ENCODE data around the gene IYD. TPM values are rescaled to one million over a fixed set of nuclear protein-coding genes. Genes with fewer than 3 reads are reported as not detected.

Gene IYD
- total RNA-seq, 1 experiment from 2014 or later = 32.6 TPM

- peak; percentile 72 to 83 for TF ChIP-seq CTCF (IDR thresholded peaks at IDR 0.05; ENCODE audit: insufficient read depth in 1 of 2, low read depth in 1 of 2, low read length in 1 of 2, severe bottlenecking in 1 of 2, unreplicated experiment in 1 of 2)
- intact Hi-C loops (cut with micrococcal nuclease; ENCODE audit: unreplicated experiment) = loop anchor here (1.0 to 10.0 kb wide), 3 partner anchors 60 to 400 kb away; no protein-coding TSS in a partner anchor
- Mint-ChIP-seq H3K27ac (ENCODE audit: unreplicated experiment) (no peak overlapping the region), H3K9me3 (ENCODE audit: unreplicated experiment) (no peaks in the 10 kb centered on the region), H3K4me1 (ENCODE audit: low read depth, unreplicated experiment) (no peaks in the 10 kb centered on the region), H3K4me3 (ENCODE audit: unreplicated experiment) (no peak overlapping the region), H3K36me3 (ENCODE audit: insufficient read depth, unreplicated experiment) (no peaks in the 10 kb centered on the region), H3K27me3 (ENCODE audit: insufficient read depth, unreplicated experiment) (no peaks in the 10 kb centered on the region)
- H3K27me3 ChIP-seq (replicated peaks; ENCODE audit: control insufficient read depth, insufficient read depth, low read length) = no peaks in the 10 kb centered on the region
- ChIA-PET POLR2A (no interaction called here), CTCF (interaction anchor here (0.5 to 1.0 kb wide), 3 partner anchors 255 to 264 kb away, joined by 3 to 14 read pairs (median 3); no protein-coding TSS in a partner anchor)
- peak; percentile 54 to 67 for DNase-seq
- no peak overlapping the region for H3K4me3 ChIP-seq (ENCODE audit: low read depth, low read length)
- BruUV-seq (replicated peaks) = no TSS peak
- H3K9me3 ChIP-seq = no peaks in the 10 kb centered on the region
- H3K36me3 ChIP-seq (ENCODE audit: control insufficient read depth, insufficient read depth, low read length) = no peaks in the 10 kb centered on the region
- H3K4me1 ChIP-seq = no peaks in the 10 kb centered on the region
These were observed 33.7 kb upstream of the IYD start for GRCh38 chr6:150334790-150335783.

- no TSS peak for BruUV-seq (replicated peaks)
- no peak for TF ChIP-seq CTCF (IDR thresholded peaks at IDR 0.05; ENCODE audit: insufficient read depth in 1 of 2, low read depth in 1 of 2, low read length in 1 of 2, severe bottlenecking in 1 of 2, unreplicated experiment in 1 of 2)
- Mint-ChIP-seq H3K4me1 (ENCODE audit: low read depth, unreplicated experiment) (no peaks in the 10 kb centered on the region), H3K36me3 (ENCODE audit: insufficient read depth, unreplicated experiment) (no peaks in the 10 kb centered on the region), H3K9me3 (ENCODE audit: unreplicated experiment) (no peaks in the 10 kb centered on the region), H3K27ac (ENCODE audit: unreplicated experiment) (no peak overlapping the region), H3K4me3 (ENCODE audit: unreplicated experiment) (no peak overlapping the region), H3K27me3 (ENCODE audit: insufficient read depth, unreplicated experiment) (no peaks in the 10 kb centered on the region)
- H3K27me3 ChIP-seq (replicated peaks; ENCODE audit: control insufficient read depth, insufficient read depth, low read length) = no peaks in the 10 kb centered on the region
- ChIA-PET CTCF (interaction anchor here (1.0 kb wide), 1 partner anchor 59 kb away, joined by 3 read pairs; no protein-coding TSS in a partner anchor), POLR2A (no interaction called here)
- no peak overlapping the region for H3K4me3 ChIP-seq (ENCODE audit: low read depth, low read length)
- intact Hi-C loops (cut with micrococcal nuclease; ENCODE audit: unreplicated experiment) = loop anchor here (10.0 kb wide), 1 partner anchor 401 kb away; no protein-coding TSS in a partner anchor
- no peak for DNase-seq
- H3K9me3 ChIP-seq = no peaks in the 10 kb centered on the region
- no peaks in the 10 kb centered on the region for H3K36me3 ChIP-seq (ENCODE audit: control insufficient read depth, insufficient read depth, low read length)
- H3K4me1 ChIP-seq = no peaks in the 10 kb centered on the region
These were observed 32.5 kb upstream of the IYD start for GRCh38 chr6:150336299-150336698.

- ChIA-PET CTCF (interaction anchor here (1.0 kb wide), 1 partner anchor 58 kb away, joined by 3 read pairs; no protein-coding TSS in a partner anchor), POLR2A (no interaction called here)
- no peaks in the 10 kb centered on the region for H3K36me3 ChIP-seq (ENCODE audit: control insufficient read depth, insufficient read depth, low read length)
- H3K4me1 ChIP-seq = no peaks in the 10 kb centered on the region
- intact Hi-C loops (cut with micrococcal nuclease; ENCODE audit: unreplicated experiment) = loop anchor here (10.0 kb wide), 1 partner anchor 402 kb away; no protein-coding TSS in a partner anchor
- H3K4me1 Mint-ChIP-seq (ENCODE audit: low read depth, unreplicated experiment) = no peaks in the 10 kb centered on the region
- no peak for TF ChIP-seq CTCF (IDR thresholded peaks at IDR 0.05; ENCODE audit: insufficient read depth in 1 of 2, low read depth in 1 of 2, low read length in 1 of 2, severe bottlenecking in 1 of 2, unreplicated experiment in 1 of 2)
- H3K4me3 ChIP-seq (ENCODE audit: low read depth, low read length) = no peak overlapping the region
- H3K4me3 Mint-ChIP-seq (ENCODE audit: unreplicated experiment) = no peak overlapping the region
- H3K27ac Mint-ChIP-seq (ENCODE audit: unreplicated experiment) = no peak overlapping the region
- H3K27me3 ChIP-seq (replicated peaks; ENCODE audit: control insufficient read depth, insufficient read depth, low read length) = no peaks in the 10 kb centered on the region
- H3K9me3 Mint-ChIP-seq (ENCODE audit: unreplicated experiment) = no peaks in the 10 kb centered on the region
- H3K27me3 Mint-ChIP-seq (ENCODE audit: insufficient read depth, unreplicated experiment) = no peaks in the 10 kb centered on the region
- H3K36me3 Mint-ChIP-seq (ENCODE audit: insufficient read depth, unreplicated experiment) = no peaks in the 10 kb centered on the region
- BruUV-seq (replicated peaks) = no TSS peak
- no peak for DNase-seq
- H3K9me3 ChIP-seq = no peaks in the 10 kb centered on the region
These were observed 32.1 kb upstream of the IYD start for GRCh38 chr6:150336708-150337107.
